ENCODE measurements around the gene BIRC7. TPM values are rescaled to one million over a fixed set of nuclear protein-coding genes. Genes with fewer than 3 reads are reported as not detected.

BIRC7 gene, protein sequence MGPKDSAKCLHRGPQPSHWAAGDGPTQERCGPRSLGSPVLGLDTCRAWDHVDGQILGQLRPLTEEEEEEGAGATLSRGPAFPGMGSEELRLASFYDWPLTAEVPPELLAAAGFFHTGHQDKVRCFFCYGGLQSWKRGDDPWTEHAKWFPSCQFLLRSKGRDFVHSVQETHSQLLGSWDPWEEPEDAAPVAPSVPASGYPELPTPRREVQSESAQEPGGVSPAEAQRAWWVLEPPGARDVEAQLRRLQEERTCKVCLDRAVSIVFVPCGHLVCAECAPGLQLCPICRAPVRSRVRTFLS
- 0.06 and 0.40 TPM in 2 replicates for total RNA-seq

DNA sequence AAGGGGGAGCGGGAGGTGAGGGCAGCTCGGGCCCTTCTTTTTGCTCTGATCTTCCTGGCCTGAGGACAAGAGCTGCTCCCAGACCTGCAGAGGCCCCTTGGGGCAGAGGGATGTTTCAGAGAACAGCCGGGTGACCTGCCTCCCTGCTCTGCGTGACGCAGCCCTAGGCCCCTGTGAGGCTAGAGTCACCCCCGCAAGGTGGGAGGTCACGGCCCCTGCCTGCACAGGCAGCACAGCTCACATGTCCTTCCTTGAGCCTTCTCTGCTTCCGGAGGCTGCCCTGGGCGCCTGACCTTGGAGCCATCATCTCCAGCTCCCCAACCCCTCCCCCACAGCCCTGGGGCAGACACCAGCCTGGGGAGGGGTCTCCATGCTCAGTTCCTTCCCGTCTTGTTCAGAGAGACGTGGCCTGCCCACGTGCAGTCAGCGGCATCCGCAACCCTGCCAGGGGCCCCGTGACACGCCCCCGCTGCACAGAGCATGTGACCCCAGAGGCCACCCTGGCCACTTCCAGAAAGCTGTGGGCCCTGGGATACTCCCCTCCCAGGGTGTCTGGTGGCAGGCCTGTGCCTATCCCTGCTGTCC lies at the start of gene BIRC7:
BIRC7 (plus strand) TSS at position 507 of the 585 bp plus-strand sequence. CDS start 192 bp downstream, outside the sequence.

DNA sequence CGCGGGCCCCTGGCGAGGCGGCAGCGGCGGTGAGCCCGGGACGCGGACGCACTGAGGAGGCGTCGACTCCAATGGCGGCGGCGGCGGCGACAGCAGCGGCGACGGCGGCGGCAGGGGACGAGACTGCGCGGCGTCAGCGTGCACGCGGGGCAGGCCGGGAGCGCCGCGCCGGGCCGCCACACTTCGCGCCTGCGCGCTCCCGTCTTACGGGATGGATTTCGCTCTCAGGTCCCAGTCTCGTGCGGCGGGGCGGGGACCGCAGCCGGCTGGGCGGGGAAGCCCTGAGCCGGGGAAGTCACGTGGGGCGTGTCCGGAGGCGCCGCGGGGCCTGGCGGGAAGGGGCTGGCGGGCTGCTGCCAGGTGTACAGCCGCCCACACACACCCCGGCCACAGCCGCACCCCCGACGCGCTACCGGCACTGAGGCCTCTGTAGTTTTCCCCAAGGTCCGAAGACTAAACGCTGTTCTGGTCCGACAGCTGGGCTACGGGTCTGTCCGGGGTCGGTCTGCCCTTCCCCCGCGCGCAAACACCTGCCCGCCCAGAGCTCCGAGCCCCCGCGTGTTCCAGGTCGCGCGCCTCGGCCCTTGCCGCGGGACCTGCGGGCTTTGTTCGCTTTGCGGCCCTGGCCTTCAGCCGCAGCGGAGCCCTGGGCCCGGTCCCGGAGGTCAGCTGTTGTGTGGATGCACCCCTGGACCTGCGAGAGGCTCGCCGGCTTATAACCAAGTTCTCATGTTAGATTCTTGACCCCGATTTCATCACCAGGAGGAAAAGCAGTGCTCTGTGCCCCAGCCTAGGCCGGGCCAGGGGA lies 19.5 kb upstream of the BIRC7 start, which contains the start of gene YTHDF1:
YTHDF1 (minus strand) TSS at position 91 of the 808 bp plus-strand sequence. CDS start 239 bp downstream, outside the sequence.

DNA sequence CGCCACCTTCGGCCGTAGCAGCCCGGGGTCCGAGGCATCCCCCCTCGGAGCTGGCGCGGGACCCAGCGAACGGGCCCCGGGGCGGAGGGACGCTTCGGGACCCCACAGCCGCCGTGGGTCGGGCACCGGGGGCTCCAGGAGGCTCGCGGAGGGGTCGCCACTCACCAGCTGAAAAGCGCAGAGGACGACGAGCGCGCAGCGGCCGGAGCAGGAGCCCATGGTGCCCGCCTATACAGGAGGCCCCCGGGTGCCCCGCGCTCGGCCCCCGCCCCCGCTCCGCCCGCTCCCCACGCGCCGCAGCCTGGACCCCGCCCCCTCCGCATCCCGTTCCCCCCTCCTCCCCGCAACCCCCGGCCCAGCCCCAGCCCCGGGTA lies 18.5 kb downstream of the BIRC7 start, which contains the start of gene NKAIN4:
NKAIN4 (minus strand) TSS at position 232 of the 374 bp plus-strand sequence; CDS start at position 219, 13 bp downstream.

DNA sequence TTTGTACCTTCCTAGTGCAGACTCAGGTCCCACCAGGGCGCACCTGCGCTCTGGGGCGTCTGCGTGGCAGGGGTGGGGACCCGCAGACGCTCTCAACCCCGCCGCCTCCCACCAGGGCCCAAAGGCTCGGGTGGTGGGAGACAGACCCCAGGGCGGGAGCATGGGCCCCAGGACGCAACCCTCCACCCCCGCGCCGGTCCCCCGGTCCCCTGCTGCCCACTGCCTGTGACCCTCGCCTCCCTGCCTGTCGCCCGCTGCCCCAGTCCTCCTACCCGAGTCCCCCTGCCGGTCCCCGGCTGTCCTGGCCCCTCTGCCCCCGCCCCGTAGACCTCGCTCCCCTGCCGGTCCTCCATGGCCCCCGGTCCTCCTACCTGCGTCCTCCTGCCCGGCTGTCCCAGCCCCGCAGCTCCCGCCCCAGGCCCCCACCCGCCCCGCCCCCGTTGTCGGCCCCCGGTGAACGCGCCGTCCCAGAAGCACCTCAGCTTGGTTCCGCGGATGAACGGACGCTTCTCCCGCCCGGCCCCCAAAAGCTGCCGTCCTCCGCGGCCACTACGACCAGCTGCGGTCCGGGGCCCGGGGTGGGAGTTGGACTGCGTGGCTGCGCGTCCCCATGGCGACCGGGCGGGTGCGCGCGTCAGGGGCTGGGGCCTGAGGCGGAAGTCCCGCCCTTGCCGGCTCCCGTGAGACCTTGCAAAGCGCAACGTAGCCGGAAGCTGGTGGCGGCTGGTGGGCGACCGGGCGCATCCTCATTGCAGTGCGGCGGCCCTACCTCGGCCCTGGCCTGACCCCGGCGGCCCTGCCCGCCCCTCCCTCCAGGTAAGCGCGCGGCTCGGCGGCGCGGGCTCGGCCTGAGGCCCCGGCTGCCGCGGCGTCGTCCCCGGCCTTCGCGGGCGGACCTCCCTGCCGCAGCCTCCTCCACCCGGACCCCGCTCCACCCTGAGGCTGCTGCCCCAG lies 36.7 kb downstream of the BIRC7 start, which contains the start of gene ARFGAP1:
ARFGAP1 (plus strand) TSS at position 709 of the 954 bp plus-strand sequence. CDS start 2,768 bp downstream, outside the sequence.

Other genes with a start within 250 kb of the BIRC7 start
- gene BHLHE23, start 228.9 kb upstream of the BIRC7 start, total RNA-seq = not detected in 2 replicates
- gene YTHDF1, start 19.8 kb upstream of the BIRC7 start, total RNA-seq = 17.2 and 18.2 TPM in 2 replicates
- gene NKAIN4, start 18.6 kb downstream of the BIRC7 start, total RNA-seq = not detected in 2 replicates
- 62.0 and 62.5 TPM in 2 replicates for gene ARFGAP1, start 36.9 kb downstream of the BIRC7 start, total RNA-seq
- not detected in 2 replicates for gene COL20A1, start 57.3 kb downstream of the BIRC7 start, total RNA-seq
- gene CHRNA4, start 125.4 kb downstream of the BIRC7 start, total RNA-seq = not detected in 2 replicates
- gene KCNQ2, start 236.8 kb downstream of the BIRC7 start, total RNA-seq = not detected in 2 replicates